Central memory CD8-positive, alpha-beta T cell (primary cell): ENCODE measurements around the gene DNAJC1.

Experiments used
- ATAC-seq: fragments of 150-1000 bp; cut with Tn5 transposase; replicated peaks from 2 replicates; pipeline ENCODE4 v1.10.0; 2022; ENCODE audit warnings: mild to moderate bottlenecking, moderate FRiP score, moderate number of reproducible peaks; ENCODE audit not compliant: poor library complexity, severe bottlenecking; ENCODE audit errors: extremely low read depth
- DNase-seq, 2 donors: peaks; one replicate each; pipeline ENCODE4 v3.0.0; 2021; ENCODE audit warnings: low spot score in 2 of 2
- H3K27ac Mint-ChIP-seq: one replicate; pipeline ENCODE4 v1.8.0; 2022; ENCODE audit warnings: low read depth, mild to moderate bottlenecking, moderate library complexity, mixed read lengths
- H3K27me3 Mint-ChIP-seq: one replicate; pipeline ENCODE4 v1.8.0; 2022; ENCODE audit warnings: mixed read lengths
- H3K36me3 Mint-ChIP-seq: one replicate; pipeline ENCODE4 v1.8.0; 2022; ENCODE audit warnings: mild to moderate bottlenecking, moderate library complexity, mixed read lengths; ENCODE audit not compliant: insufficient read depth
- H3K4me1 Mint-ChIP-seq: one replicate; pipeline ENCODE4 v1.8.0; 2022; ENCODE audit warnings: mixed read lengths
- H3K4me3 Mint-ChIP-seq: one replicate; pipeline ENCODE4 v1.8.0; 2022; ENCODE audit warnings: mild to moderate bottlenecking, moderate library complexity, mixed read lengths
- H3K9me3 Mint-ChIP-seq: one replicate; pipeline ENCODE4 v1.8.0; 2022; ENCODE audit warnings: mixed read lengths

The DNAJC1 gene

GRCh38 chr10:21754410-21755011 lies 249.0 kb downstream of the DNAJC1 start:
- ATAC-seq (no peak), DNase-seq (no peak)
- Mint-ChIP-seq H3K9me3 (no peaks in the 10 kb centered on the region), H3K27ac (no peak overlapping the region), H3K4me1 (no peaks in the 10 kb centered on the region), H3K36me3 (peaks cover 18% of the 10 kb centered on the region), H3K4me3 (no peak overlapping the region), H3K27me3 (no peaks in the 10 kb centered on the region)

- Mint-ChIP-seq H3K9me3 (no peaks in the 10 kb centered on the region), H3K36me3 (peaks cover 14% of the 10 kb centered on the region), H3K27ac (peak overlapping the region; percentile 16), H3K4me1 (no peaks in the 10 kb centered on the region), H3K27me3 (no peaks in the 10 kb centered on the region), H3K4me3 (no peak overlapping the region)
- DNase-seq (no peak), ATAC-seq (no peak)
These were observed 249.8 kb downstream of the DNAJC1 start for GRCh38 chr10:21753497-21754270.

- Mint-ChIP-seq H3K4me1 (peaks cover 12% of the 10 kb centered on the region), H3K27ac (no peak overlapping the region), H3K36me3 (peaks cover 15% of the 10 kb centered on the region)
These were observed 251.9 kb downstream of the DNAJC1 start for GRCh38 chr10:21751341-21752310.

GRCh38 chr10:21750424-21750823 lies 253.1 kb downstream of the DNAJC1 start:
- peaks cover 16% of the 10 kb centered on the region for H3K36me3 Mint-ChIP-seq
- H3K27ac Mint-ChIP-seq: peak overlapping the region; percentile 35
- H3K4me1 Mint-ChIP-seq: peaks cover 22% of the 10 kb centered on the region
- ATAC-seq: no peak
- H3K27me3 Mint-ChIP-seq: no peaks in the 10 kb centered on the region
- no peak overlapping the region for H3K4me3 Mint-ChIP-seq
- no peaks in the 10 kb centered on the region for H3K9me3 Mint-ChIP-seq
- DNase-seq: no peak

More at GRCh38 chr10:21751341-21752310, 251.9 kb downstream of the DNAJC1 start:
- no peaks in the 10 kb centered on the region for H3K27me3 Mint-ChIP-seq
- ATAC-seq (no peak), DNase-seq (no peak)
- H3K9me3 Mint-ChIP-seq: no peaks in the 10 kb centered on the region
- H3K4me3 Mint-ChIP-seq: no peak overlapping the region

GRCh38 chr10:21749788-21750187 lies 253.7 kb downstream of the DNAJC1 start:
- H3K36me3 Mint-ChIP-seq: peaks cover 12% of the 10 kb centered on the region
- H3K27me3 Mint-ChIP-seq: no peaks in the 10 kb centered on the region
- ATAC-seq: no peak
- H3K4me1 Mint-ChIP-seq: peaks cover 22% of the 10 kb centered on the region
- H3K4me3 Mint-ChIP-seq: no peak overlapping the region
- no peaks in the 10 kb centered on the region for H3K9me3 Mint-ChIP-seq
- no peak overlapping the region for H3K27ac Mint-ChIP-seq
- no peak for DNase-seq

- no peaks in the 10 kb centered on the region for H3K27me3 Mint-ChIP-seq
- no peaks in the 10 kb centered on the region for H3K9me3 Mint-ChIP-seq
- peaks cover 18% of the 10 kb centered on the region for H3K36me3 Mint-ChIP-seq
- peak overlapping the region; percentile 76 for H3K27ac Mint-ChIP-seq
- peaks cover 22% of the 10 kb centered on the region for H3K4me1 Mint-ChIP-seq
- no peak for DNase-seq
- H3K4me3 Mint-ChIP-seq: no peak overlapping the region
- ATAC-seq: no peak
These were observed 255.7 kb downstream of the DNAJC1 start for GRCh38 chr10:21747809-21748208.

- H3K36me3 Mint-ChIP-seq: peaks cover 27% of the 10 kb centered on the region
- ATAC-seq (peak; percentile 79), DNase-seq (no peak)
- H3K27me3 Mint-ChIP-seq: no peaks in the 10 kb centered on the region
- peak overlapping the region; percentile 4 for H3K4me3 Mint-ChIP-seq
- peak overlapping the region; percentile 80 for H3K27ac Mint-ChIP-seq
- H3K4me1 Mint-ChIP-seq: peaks cover 24% of the 10 kb centered on the region
- no peaks in the 10 kb centered on the region for H3K9me3 Mint-ChIP-seq
These were observed 257.4 kb downstream of the DNAJC1 start for GRCh38 chr10:21746118-21746517.

- Mint-ChIP-seq H3K4me3 (no peak overlapping the region), H3K4me1 (peaks cover 34% of the 10 kb centered on the region), H3K27ac (peak overlapping the region; percentile 67), H3K9me3 (no peaks in the 10 kb centered on the region), H3K27me3 (no peaks in the 10 kb centered on the region), H3K36me3 (peaks cover 37% of the 10 kb centered on the region)
- ATAC-seq: no peak
- DNase-seq: no peak
These were observed 259.3 kb downstream of the DNAJC1 start for GRCh38 chr10:21744223-21744622.

GRCh38 chr10:21742740-21743412 lies 260.7 kb downstream of the DNAJC1 start:
- Mint-ChIP-seq H3K9me3 (no peaks in the 10 kb centered on the region), H3K27me3 (no peaks in the 10 kb centered on the region), H3K4me1 (peaks cover 42% of the 10 kb centered on the region), H3K4me3 (no peak overlapping the region), H3K27ac (peak overlapping the region; percentile 38), H3K36me3 (peaks cover 43% of the 10 kb centered on the region)
- no peak for DNase-seq
- no peak for ATAC-seq

- ATAC-seq: peak; percentile 91
- Mint-ChIP-seq H3K36me3 (peaks cover 46% of the 10 kb centered on the region), H3K4me3 (no peak overlapping the region), H3K4me1 (peaks cover 38% of the 10 kb centered on the region), H3K27me3 (no peaks in the 10 kb centered on the region), H3K27ac (peak overlapping the region; percentile 66), H3K9me3 (no peaks in the 10 kb centered on the region)
- no peak for DNase-seq
These were observed 262.5 kb downstream of the DNAJC1 start for GRCh38 chr10:21740989-21741388.

GRCh38 chr10:21737106-21737505 lies 266.4 kb downstream of the DNAJC1 start:
- Mint-ChIP-seq H3K36me3 (peaks cover 35% of the 10 kb centered on the region), H3K4me1 (peaks cover 43% of the 10 kb centered on the region), H3K27me3 (no peaks in the 10 kb centered on the region), H3K4me3 (no peak overlapping the region), H3K27ac (peak overlapping the region; percentile 88), H3K9me3 (no peaks in the 10 kb centered on the region)
- DNase-seq: no peak
- ATAC-seq: no peak

GRCh38 chr10:21733710-21734109 lies 269.8 kb downstream of the DNAJC1 start:
- Mint-ChIP-seq H3K27me3 (no peaks in the 10 kb centered on the region), H3K9me3 (no peaks in the 10 kb centered on the region), H3K27ac (no peak overlapping the region), H3K4me1 (peaks cover 25% of the 10 kb centered on the region), H3K4me3 (no peak overlapping the region), H3K36me3 (peaks cover 19% of the 10 kb centered on the region)
- DNase-seq: no peak
- no peak for ATAC-seq
